ENCODE measurements around the gene PTCH1. TPM values are rescaled to one million over a fixed set of nuclear protein-coding genes. Genes with fewer than 3 reads are reported as not detected.

PTCH1 gene
- total and polyA plus RNA-seq, 4 donors, result 1.2 to 5.0 (median 2.1) TPM

- H3K4me1 ChIP-seq (ENCODE audit: control insufficient read depth in 4 of 4, insufficient read depth in 4 of 4, low read length in 3 of 4), result no peaks in the 10 kb centered on the region
- H3K27ac ChIP-seq (ENCODE audit: low read depth in 1 of 2, low read length in 2 of 2), result no peak overlapping the region
- H3K27me3 ChIP-seq (ENCODE audit: control insufficient read depth in 4 of 4, insufficient read depth in 4 of 4, low read length in 3 of 4), result no peaks in the 10 kb centered on the region
- no peak overlapping the region for H3K9ac ChIP-seq (ENCODE audit: low read depth in 1 of 2, low read length in 2 of 2)
- no peak for DNase-seq (ENCODE audit: low spot score)
- H3K36me3 ChIP-seq (ENCODE audit: control insufficient read depth in 4 of 4, insufficient read depth in 3 of 4, low read depth in 1 of 4, low read length in 3 of 4), result peaks cover 3 to 38% (median 26%) of the 10 kb centered on the region in 4 donors
- WGBS, result 94% methylated on average over 12 of the region's 12 CpGs
- H3K9me3 ChIP-seq (ENCODE audit: control insufficient read depth in 4 of 4, low read length in 3 of 4), result no peaks in the 10 kb centered on the region
- no peak for TF ChIP-seq EGR1 (IDR thresholded peaks at IDR 0.05; ENCODE audit: low read depth in 2 of 2)
- TF ChIP-seq HNF4G (IDR thresholded peaks at IDR 0.05), result no peak
- H3K4me3 ChIP-seq (ENCODE audit: low read depth in 1 of 3, low read length in 3 of 3), result no peak overlapping the region
Measured at GRCh38 chr9:95480346-95480745, 36.4 kb downstream of the PTCH1 start.

- H3K9ac ChIP-seq (ENCODE audit: low read depth in 1 of 2, low read length in 2 of 2), result no peak overlapping the region
- no peaks in the 10 kb centered on the region for H3K27me3 ChIP-seq (ENCODE audit: control insufficient read depth in 4 of 4, insufficient read depth in 4 of 4, low read length in 3 of 4)
- H3K4me3 ChIP-seq (ENCODE audit: low read depth in 1 of 3, low read length in 3 of 3), result no peak overlapping the region
- peaks cover 3 to 46% (median 28%) of the 10 kb centered on the region in 4 donors for H3K36me3 ChIP-seq (ENCODE audit: control insufficient read depth in 4 of 4, insufficient read depth in 3 of 4, low read depth in 1 of 4, low read length in 3 of 4)
- TF ChIP-seq RXRA (IDR thresholded peaks at IDR 0.05), result no peak
- TF ChIP-seq SP1 (IDR thresholded peaks at IDR 0.05), result no peak
- TF ChIP-seq HNF4G (IDR thresholded peaks at IDR 0.05), result no peak
- 98% methylated on average over 9 of the region's 9 CpGs for WGBS
- no peak for DNase-seq (ENCODE audit: low spot score)
- no peaks in the 10 kb centered on the region for H3K9me3 ChIP-seq (ENCODE audit: control insufficient read depth in 4 of 4, low read length in 3 of 4)
- no peaks in the 10 kb centered on the region for H3K4me1 ChIP-seq (ENCODE audit: control insufficient read depth in 4 of 4, insufficient read depth in 4 of 4, low read length in 3 of 4)
- no peak overlapping the region for H3K27ac ChIP-seq (ENCODE audit: low read depth in 1 of 2, low read length in 2 of 2)
Measured at GRCh38 chr9:95479330-95479729, 37.4 kb downstream of the PTCH1 start.

- H3K27me3 ChIP-seq (ENCODE audit: control insufficient read depth in 4 of 4, insufficient read depth in 4 of 4, low read length in 3 of 4), result no peaks in the 10 kb centered on the region
- no peaks in the 10 kb centered on the region for H3K4me1 ChIP-seq (ENCODE audit: control insufficient read depth in 4 of 4, insufficient read depth in 4 of 4, low read length in 3 of 4)
- DNase-seq (ENCODE audit: low spot score), result no peak
- peaks cover 3 to 50% (median 28%) of the 10 kb centered on the region in 4 donors for H3K36me3 ChIP-seq (ENCODE audit: control insufficient read depth in 4 of 4, insufficient read depth in 3 of 4, low read depth in 1 of 4, low read length in 3 of 4)
- no peak overlapping the region for H3K9ac ChIP-seq (ENCODE audit: low read depth in 1 of 2, low read length in 2 of 2)
- TF ChIP-seq FOXA1 (IDR thresholded peaks at IDR 0.05) (no peak), ATF3 (IDR thresholded peaks at IDR 0.05) (no peak), REST (IDR thresholded peaks at IDR 0.05) (no peak), ZBTB33 (IDR thresholded peaks at IDR 0.05) (no peak), NR2F2 (IDR thresholded peaks at IDR 0.05) (no peak), YY1 (IDR thresholded peaks at IDR 0.05) (no peak), EGR1 (IDR thresholded peaks at IDR 0.05; ENCODE audit: low read depth in 2 of 2) (no peak), TAF1 (conservative IDR thresholded peaks at IDR 0.05) (no peak), GABPA (IDR thresholded peaks at IDR 0.05 in 1 of 2, conservative IDR thresholded peaks at IDR 0.05 in 1 of 2) (no peak), RAD21 (IDR thresholded peaks at IDR 0.05) (no peak), CTCF (IDR thresholded peaks at IDR 0.05; ENCODE audit: low read depth, low read length, missing input control) (no peak), SP1 (IDR thresholded peaks at IDR 0.05) (no peak)
- TF ChIP-seq, protein P1, sequence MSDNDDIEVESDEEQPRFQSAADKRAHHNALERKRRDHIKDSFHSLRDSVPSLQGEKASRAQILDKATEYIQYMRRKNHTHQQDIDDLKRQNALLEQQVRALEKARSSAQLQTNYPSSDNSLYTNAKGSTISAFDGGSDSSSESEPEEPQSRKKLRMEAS (IDR thresholded peaks at IDR 0.05), result no peak
- WGBS, result 95% methylated on average over 5 of the region's 5 CpGs
- no peak overlapping the region for H3K4me3 ChIP-seq (ENCODE audit: low read depth in 1 of 3, low read length in 3 of 3)
- no peak overlapping the region for H3K27ac ChIP-seq (ENCODE audit: low read depth in 1 of 2, low read length in 2 of 2)
- H3K9me3 ChIP-seq (ENCODE audit: control insufficient read depth in 4 of 4, low read length in 3 of 4), result no peaks in the 10 kb centered on the region
Measured at GRCh38 chr9:95478335-95478734, 38.4 kb downstream of the PTCH1 start.
